HEK293 (cell line): ENCODE measurements around the gene CDC73.

Experiments
- YY1 ChIP-seq: fragments of 450-650 bp; formaldehyde crosslinking; IDR thresholded peaks from 2 replicates; pipeline ENCODE4 v1.5.1; 2018; ENCODE audit warnings: missing biosample characterization, missing genetic modification characterization
- ZEB2 ChIP-seq: fragments of 450-650 bp; formaldehyde crosslinking; IDR thresholded peaks from 2 replicates; pipeline ENCODE4 v1.5.1; 2016; ENCODE audit warnings: missing biosample characterization, missing genetic modification characterization
- TF ChIP-seq, protein P1 (sequence below): fragments of 450-650 bp; formaldehyde crosslinking; IDR thresholded peaks from 2 replicates; pipeline ENCODE4 v1.5.1; 2016; ENCODE audit warnings: missing biosample characterization, missing genetic modification characterization

DNA sequence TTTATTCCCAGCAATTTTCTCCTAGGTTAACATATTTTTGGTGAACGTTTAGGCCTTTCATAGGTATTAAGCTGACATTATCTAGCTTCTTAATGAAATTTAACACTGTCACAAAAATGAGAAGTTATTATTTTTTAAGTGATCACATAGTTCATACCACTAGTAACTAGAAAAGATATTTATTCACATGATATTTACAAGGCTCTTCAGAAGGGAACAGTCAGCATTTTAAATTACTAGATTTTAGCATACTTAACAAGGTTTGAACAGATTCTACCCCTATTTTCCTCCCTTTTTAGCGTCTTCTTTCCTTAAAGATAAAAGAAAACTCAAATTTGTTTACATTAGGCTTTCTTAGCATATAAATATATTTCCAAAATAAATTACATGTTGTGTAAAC, 130.1 kb downstream of the CDC73 start:
- TF ChIP-seq ZEB2 (tag by site-specific recombination) (no peak), YY1 (no peak)
- TF ChIP-seq, protein P1, sequence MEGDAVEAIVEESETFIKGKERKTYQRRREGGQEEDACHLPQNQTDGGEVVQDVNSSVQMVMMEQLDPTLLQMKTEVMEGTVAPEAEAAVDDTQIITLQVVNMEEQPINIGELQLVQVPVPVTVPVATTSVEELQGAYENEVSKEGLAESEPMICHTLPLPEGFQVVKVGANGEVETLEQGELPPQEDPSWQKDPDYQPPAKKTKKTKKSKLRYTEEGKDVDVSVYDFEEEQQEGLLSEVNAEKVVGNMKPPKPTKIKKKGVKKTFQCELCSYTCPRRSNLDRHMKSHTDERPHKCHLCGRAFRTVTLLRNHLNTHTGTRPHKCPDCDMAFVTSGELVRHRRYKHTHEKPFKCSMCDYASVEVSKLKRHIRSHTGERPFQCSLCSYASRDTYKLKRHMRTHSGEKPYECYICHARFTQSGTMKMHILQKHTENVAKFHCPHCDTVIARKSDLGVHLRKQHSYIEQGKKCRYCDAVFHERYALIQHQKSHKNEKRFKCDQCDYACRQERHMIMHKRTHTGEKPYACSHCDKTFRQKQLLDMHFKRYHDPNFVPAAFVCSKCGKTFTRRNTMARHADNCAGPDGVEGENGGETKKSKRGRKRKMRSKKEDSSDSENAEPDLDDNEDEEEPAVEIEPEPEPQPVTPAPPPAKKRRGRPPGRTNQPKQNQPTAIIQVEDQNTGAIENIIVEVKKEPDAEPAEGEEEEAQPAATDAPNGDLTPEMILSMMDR, result no peak
